Measurements from ENCODE around the gene MAP3K14. TPM values are rescaled to one million over a fixed set of nuclear protein-coding genes. Genes with fewer than 3 reads are reported as not detected.
A peak's percentile ranks its signal among the peaks of the same experiment; 100 is the strongest.
"Not testable (repeated sequence)": the region's sequence is repeated elsewhere in the genome, so short reads cannot be mapped to it uniquely, and the experiment has no call there.

The MAP3K14 gene
- total RNA-seq, 1 donor from 2014 or later, result 14.8 TPM

DNA sequence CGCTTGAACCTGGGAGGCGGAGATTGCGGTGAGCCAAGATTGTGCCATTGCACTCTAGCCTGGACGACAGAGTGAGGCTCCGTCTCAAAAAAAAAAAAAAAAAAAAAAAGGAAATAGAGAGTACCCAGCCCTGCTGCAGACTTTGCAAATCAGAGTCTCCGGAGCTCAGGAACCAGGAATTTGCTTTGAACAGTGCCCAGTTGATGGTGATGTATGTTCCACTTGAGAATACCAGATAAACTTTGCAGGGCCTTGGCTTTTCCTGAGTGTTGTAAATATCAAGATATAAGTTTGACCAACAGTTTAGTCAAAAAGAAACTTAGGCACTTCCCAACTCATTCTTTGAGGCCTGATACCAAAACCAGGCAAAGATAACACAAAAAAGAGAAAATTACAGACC is 30.6 kb upstream of the MAP3K14 start:
- intact Hi-C loops (cut with micrococcal nuclease), result no loop called here
- Histone ChIP-seq H3K9me3 (replicated peaks) (peaks cover 9% of the 10 kb centered on the region), H3K27ac (replicated peaks) (peak overlapping the region; percentile 75)

GRCh38 chr17:45346216-45347015 is 29.6 kb upstream of the MAP3K14 start:
- Histone ChIP-seq H3K27ac (replicated peaks) (peak overlapping the region; percentile 75), H3K9me3 (replicated peaks) (peaks cover under 1% of the 10 kb centered on the region), H3K27me3 (ENCODE audit: low read depth) (no peaks in the 10 kb centered on the region), H3K36me3 (no peaks in the 10 kb centered on the region), H3K4me3 (no peak overlapping the region), H3K4me1 (peaks cover 10% of the 10 kb centered on the region)
- intact Hi-C loops (cut with micrococcal nuclease), result no loop called here
- DNase-seq, result no peak
- TF ChIP-seq, protein P1, sequence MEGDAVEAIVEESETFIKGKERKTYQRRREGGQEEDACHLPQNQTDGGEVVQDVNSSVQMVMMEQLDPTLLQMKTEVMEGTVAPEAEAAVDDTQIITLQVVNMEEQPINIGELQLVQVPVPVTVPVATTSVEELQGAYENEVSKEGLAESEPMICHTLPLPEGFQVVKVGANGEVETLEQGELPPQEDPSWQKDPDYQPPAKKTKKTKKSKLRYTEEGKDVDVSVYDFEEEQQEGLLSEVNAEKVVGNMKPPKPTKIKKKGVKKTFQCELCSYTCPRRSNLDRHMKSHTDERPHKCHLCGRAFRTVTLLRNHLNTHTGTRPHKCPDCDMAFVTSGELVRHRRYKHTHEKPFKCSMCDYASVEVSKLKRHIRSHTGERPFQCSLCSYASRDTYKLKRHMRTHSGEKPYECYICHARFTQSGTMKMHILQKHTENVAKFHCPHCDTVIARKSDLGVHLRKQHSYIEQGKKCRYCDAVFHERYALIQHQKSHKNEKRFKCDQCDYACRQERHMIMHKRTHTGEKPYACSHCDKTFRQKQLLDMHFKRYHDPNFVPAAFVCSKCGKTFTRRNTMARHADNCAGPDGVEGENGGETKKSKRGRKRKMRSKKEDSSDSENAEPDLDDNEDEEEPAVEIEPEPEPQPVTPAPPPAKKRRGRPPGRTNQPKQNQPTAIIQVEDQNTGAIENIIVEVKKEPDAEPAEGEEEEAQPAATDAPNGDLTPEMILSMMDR (IDR thresholded peaks at IDR 0.05; ENCODE audit: borderline replicate concordance), result no peak

More for the DNA sequence above, 30.6 kb upstream of the MAP3K14 start:
- Histone ChIP-seq H3K36me3 (no peaks in the 10 kb centered on the region), H3K4me3 (no peak overlapping the region), H3K4me1 (no peaks in the 10 kb centered on the region), H3K27me3 (ENCODE audit: low read depth) (no peaks in the 10 kb centered on the region)
- TF ChIP-seq, protein P1 (IDR thresholded peaks at IDR 0.05; ENCODE audit: borderline replicate concordance), result no peak
- DNase-seq, result no peak

DNA sequence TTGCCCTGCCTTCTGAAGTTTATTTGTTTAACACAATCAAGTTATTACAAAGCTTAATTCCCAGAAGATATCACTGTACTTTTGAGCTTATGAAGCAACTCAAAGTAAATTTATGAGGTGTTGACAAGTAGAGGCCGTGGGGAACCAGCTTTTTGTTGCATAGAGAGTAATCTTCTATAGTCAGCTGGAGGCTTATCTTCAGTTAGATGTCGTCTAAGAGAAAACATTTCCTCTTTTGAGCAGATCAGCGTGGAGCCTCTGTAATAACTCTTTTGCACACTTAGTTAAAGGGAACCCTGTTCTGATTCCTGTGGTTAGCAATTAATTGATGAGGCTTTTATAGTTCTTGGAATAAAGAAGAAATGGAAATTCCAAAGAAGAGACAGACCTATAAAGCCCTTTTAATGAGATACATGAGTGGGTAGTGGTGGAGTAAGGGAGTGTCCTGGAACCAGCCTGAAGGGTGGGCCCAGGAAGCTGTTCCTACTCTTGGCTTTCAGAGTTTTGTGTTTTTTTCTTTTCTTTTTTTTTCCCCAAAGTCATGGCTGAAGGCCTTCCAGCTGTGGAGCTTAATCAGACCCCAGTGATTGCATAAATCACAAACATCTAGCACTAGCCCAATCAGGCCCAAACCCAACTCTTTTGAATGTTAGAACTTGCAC is 28.9 kb upstream of the MAP3K14 start:
- H3K36me3 ChIP-seq, result no peaks in the 10 kb centered on the region

GRCh38 chr17:45345246-45345553 is 28.4 kb upstream of the MAP3K14 start:
- Histone ChIP-seq H3K4me1 (peaks cover 18% of the 10 kb centered on the region), H3K27me3 (ENCODE audit: low read depth) (no peaks in the 10 kb centered on the region), H3K27ac (replicated peaks) (peak overlapping the region; percentile 75), H3K4me3 (no peak overlapping the region), H3K36me3 (no peaks in the 10 kb centered on the region), H3K9me3 (replicated peaks) (no peaks in the 10 kb centered on the region)
- intact Hi-C loops (cut with micrococcal nuclease), result no loop called here
- DNase-seq, result peak; percentile 35
- TF ChIP-seq, protein P1 (IDR thresholded peaks at IDR 0.05; ENCODE audit: borderline replicate concordance), result no peak

More for the DNA sequence above, 28.9 kb upstream of the MAP3K14 start:
- DNase-seq, result no peak
- Histone ChIP-seq H3K4me3 (no peak overlapping the region), H3K27me3 (ENCODE audit: low read depth) (no peaks in the 10 kb centered on the region), H3K27ac (replicated peaks) (peak overlapping the region; percentile 75), H3K4me1 (peaks cover 17% of the 10 kb centered on the region), H3K9me3 (replicated peaks) (no peaks in the 10 kb centered on the region)
- TF ChIP-seq, protein P1 (IDR thresholded peaks at IDR 0.05; ENCODE audit: borderline replicate concordance), result no peak
- intact Hi-C loops (cut with micrococcal nuclease), result no loop called here

DNA sequence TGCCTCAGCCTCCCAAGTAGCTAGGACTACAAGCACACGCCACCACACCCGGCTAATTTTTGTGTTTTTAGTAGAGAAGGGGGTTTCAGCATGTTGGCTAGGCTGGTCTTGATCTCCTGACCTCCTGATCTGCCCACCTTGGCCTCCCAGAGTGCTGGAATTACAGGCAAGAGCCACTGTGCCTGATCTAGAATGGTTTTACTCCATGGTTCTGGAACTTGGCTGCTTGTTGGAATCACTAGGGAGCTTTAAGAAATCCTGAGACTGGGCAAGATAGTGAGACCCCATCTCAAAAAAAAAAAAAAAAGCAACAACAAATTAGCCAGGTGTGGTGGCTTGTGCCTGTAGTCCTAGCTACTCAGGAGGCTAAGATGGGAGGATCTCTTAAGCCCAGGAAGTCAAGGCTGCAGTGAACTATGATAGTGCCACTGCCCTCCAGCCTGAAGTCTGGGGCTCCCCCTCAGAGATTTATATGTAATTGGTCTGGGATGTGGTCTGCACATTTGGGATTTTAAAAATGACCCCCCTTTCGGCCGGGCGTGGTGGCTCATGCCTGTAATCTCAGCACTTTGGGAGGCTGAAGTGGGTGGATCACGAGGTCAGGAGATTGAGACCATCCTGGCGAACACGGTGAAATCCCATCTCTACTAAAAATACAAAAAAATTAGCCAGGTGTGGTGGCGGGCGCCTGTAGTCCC is 27.3 kb upstream of the MAP3K14 start:
- H3K27ac ChIP-seq (replicated peaks); H3K27me3 ChIP-seq (ENCODE audit: low read depth); H3K9me3 ChIP-seq (replicated peaks); DNase-seq; intact Hi-C loops (cut with micrococcal nuclease); H3K36me3 ChIP-seq; H3K4me3 ChIP-seq: not testable (repeated sequence)
- H3K4me1 ChIP-seq, result peaks cover 22% of the 10 kb centered on the region
